ENCODE results near the gene CFB.

- TF ChIP-seq CTCF (IDR thresholded peaks at IDR 0.05; ENCODE audit: low read depth, low read length, poor library complexity, severe bottlenecking) (no peak), EZH2phosphoT487 (IDR thresholded peaks at IDR 0.05; ENCODE audit: borderline replicate concordance, low read length) (no peak)
Observed at GRCh38 chr6:31896856-31897611, 48.9 kb upstream of the CFB start.
